ENCODE data around the gene PRKCB.

Gene PRKCB

DNA sequence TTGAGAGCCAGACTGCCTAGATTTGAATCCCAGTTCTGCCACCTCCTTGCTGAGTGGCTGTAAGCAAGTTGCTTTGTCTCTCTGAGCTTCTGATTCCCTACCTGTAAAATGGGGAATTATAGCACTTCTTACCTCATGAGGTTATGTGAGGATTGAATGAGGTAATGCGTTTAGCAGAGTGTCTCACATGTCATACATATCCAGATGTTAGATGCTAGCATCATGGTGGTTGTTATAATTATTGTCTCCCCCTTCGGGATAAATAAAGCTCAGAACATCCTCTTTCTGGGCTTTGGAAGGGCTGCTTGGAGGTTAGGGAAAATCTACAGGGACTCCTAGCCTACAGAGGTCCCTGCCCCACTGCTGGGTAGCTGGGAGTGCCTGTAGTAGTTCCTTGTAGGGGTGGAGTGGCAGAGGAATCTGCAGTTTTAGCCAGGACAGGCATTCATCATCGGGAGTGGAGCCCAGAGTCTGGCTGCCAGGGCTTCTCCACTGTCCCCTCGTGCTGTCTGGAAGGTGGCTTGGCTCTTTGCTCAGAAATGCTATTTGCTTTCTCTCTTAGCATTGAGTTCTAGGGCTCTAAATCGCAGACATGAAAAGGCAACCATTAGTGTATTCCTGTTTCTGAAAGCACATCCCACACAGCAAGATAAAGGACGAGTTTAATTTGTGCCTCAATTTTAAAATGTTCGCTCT lies 282.5 kb downstream of the PRKCB start:
- no peak for DNase-seq (ENCODE audit: extremely low read depth in 1 of 2, low read depth in 1 of 2)

DNA sequence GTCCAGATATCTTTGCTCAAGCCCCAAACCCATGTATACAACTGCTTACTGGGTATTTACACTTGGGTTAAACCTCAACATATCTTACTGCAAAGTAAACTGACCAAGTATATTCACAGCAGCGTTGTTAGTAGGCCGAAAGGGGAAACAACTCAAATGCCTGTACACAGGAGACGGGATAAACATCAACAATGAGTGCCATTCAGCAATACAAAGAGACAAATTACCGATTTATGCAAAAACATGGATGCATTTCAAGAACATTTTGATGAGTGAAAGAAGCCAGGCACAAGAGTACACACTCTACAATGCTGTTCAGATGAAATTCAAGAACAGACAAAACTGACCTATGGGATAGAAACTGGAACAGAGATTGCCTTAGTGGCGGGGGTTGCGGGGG lies 284.0 kb downstream of the PRKCB start:
- no peak for DNase-seq (ENCODE audit: extremely low read depth in 1 of 2, low read depth in 1 of 2)

DNA sequence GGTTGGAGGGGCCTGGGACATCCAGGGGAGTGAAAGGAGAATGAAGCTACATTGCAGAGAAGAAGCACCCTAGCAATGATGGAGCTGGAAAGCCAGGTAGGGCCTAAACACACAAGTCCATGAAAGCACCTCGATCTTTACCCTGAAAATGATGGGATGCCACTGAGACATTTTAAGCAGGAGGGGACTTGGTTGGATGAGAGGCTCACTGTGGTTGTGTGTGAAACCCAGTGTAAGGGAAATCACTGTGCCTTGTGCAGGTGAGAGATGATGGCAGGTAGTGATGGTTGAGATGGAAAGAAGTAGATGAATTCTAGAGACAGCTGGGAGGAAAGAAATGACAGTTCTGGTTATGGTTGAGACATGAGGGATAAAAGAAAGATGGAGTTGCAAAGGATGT lies 287.5 kb downstream of the PRKCB start:
- DNase-seq (ENCODE audit: extremely low read depth in 1 of 2, low read depth in 1 of 2) = no peak

DNA sequence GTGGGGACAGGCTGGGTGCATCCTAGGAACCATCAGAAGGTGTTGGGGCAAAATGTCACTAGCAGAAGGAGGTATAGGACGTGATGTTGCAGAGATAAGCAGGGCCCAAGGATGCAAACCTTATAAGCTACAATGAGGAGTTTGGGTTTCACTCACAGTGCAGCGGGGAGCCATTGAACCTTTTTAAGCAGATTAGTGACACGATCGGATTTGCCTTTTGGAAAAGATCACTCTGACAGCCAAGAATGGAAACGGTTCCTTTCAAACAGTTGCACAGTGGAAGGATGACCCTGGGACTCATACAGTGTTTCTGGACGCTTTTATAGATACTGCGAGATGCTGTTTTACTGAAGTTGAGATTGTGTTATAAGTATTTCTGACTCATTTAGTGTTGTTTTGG lies 288.5 kb downstream of the PRKCB start:
- DNase-seq (ENCODE audit: extremely low read depth in 1 of 2, low read depth in 1 of 2) = no peak

DNA sequence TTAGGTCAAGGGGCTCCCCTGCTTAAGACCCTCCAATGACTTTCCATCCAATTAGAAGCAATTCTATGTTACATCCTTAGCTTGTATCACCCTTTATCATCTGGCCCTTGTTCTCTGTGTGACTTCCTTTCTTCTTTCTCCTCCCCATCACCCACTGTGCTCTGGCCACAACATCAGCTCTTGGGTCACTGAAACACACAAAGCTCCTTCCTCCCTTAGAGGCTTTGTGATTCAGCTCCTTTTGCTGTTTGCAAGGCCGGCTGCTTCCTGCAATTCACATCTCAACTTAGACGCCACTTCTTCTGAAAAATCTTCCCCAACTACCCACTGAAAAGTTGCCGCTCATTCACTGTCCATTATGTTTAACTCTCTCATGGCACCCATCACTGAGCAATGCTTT lies 289.4 kb downstream of the PRKCB start:
- DNase-seq (ENCODE audit: extremely low read depth in 1 of 2, low read depth in 1 of 2) = no peak

DNA sequence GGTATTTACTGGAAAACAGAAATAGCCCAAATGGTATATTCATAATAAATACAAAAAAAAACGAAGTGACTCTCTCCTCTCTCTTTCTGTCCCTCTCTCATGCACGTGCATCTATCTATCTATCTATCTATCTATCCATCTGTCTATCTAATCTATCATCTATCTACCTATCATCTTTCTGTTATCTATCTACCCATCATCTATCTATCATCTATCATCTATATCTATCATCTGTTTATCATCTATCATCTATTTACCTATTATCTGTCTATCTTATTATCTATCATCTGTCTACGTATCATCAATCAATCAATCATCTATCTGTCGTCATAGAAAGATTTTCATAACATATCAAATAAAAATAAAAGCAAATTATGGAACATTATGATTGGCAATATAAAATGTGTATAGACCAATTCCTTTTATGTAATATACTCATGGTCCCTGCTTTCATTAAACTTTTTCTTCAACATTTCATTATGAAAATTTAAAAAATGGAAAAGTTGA lies 293.7 kb downstream of the PRKCB start:
- no peak for DNase-seq (ENCODE audit: extremely low read depth in 1 of 2, low read depth in 1 of 2)

DNA sequence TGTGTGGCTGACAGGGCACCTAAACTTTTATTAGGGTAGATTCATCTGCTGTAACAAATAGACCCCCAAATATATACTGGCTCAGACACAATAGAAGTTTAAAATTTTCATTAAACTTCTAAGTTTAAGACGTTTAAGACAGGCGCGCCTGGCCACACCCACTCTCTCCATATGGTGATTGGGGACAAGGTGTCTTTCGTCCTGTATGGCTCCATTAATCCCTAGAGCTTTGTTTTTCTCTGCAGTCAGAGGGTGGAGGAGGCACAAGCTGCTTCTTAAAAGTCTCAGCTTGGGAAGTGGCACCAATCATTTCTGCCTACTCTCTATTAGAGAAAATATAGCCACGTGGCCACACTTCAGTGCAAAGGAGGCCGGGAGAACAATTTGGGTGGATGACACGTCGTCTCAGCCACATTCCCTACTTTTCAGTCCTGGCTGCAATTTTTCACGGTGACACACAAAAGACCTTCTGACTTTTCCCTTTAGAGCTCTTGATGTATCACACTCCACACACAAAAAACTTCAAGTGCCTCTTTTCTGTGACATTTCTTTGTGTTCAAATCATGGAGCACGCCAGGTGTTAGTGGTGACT lies 294.8 kb downstream of the PRKCB start:
- DNase-seq (ENCODE audit: extremely low read depth in 1 of 2, low read depth in 1 of 2) = no peak

DNA sequence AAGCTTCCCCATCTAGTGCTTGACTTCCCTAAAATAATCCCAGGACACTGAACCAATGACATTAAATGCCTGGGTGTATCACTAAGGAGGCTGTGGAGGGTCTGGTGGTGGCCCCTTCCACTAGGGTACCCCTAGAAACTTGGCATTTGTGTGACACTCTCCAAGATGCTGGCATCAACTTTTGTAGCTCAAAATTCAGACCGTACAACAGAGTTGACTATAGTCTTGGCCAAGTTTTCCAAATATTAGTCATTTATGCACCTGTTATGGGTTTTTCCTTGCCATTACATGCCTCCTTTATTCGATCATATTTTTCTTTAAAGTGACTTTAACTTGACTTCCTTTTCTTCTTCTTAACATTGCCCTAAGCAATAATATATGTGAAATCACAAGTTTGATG lies 295.5 kb downstream of the PRKCB start:
- DNase-seq (ENCODE audit: extremely low read depth in 1 of 2, low read depth in 1 of 2) = no peak

DNA sequence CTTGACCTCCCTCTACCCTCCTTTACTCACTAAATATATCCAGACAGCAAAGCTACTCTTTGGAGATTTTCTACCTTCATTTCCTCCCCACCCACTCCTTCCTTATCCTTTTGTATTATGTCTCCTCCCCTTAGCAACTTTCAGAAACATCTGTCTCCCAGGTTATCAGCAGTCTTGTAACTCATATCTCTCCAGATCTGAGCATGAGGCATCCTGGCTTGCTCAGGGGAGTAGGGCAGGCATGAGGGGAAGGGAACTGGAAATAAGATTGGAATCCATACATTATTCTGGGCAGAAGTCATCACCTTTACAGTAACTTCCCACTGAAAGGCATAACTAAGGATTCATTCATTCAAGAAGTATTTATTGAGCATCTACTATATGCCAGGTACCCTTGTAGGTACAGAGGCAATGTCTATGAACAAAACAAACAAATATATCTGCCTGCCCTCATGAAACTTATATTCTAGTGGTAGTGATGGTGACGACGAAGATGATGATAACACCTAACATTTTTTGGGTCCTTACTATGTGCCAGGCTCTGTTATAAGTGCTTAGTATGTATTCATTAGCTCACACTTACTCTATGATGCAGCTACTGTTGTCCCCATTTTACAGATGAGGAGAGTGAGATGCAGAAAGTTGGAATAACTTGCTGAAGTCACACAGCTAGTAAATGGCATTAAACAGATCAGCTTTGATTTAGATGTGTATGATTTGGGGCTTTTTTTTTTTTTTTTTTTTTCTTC lies 296.4 kb downstream of the PRKCB start:
- DNase-seq (ENCODE audit: extremely low read depth in 1 of 2, low read depth in 1 of 2) = no peak

DNA sequence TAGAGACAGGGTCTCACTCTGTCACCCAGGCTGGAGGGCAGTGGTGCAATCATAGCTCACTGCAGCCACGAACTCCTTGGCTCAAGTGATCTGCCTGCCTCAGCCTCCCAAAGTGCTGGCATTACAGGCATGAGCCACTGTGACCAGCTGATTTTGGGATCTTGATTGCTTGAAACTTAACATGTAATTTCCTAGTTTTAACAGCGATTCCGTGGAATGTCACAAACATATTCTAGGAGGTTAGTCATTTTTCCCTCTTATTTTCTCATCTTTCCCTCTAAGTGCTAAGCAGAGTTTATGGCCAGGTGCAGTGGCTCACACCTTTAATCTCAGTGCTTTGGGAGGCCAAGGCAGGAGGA lies 297.0 kb downstream of the PRKCB start:
- no peak for DNase-seq (ENCODE audit: extremely low read depth in 1 of 2, low read depth in 1 of 2)

DNA sequence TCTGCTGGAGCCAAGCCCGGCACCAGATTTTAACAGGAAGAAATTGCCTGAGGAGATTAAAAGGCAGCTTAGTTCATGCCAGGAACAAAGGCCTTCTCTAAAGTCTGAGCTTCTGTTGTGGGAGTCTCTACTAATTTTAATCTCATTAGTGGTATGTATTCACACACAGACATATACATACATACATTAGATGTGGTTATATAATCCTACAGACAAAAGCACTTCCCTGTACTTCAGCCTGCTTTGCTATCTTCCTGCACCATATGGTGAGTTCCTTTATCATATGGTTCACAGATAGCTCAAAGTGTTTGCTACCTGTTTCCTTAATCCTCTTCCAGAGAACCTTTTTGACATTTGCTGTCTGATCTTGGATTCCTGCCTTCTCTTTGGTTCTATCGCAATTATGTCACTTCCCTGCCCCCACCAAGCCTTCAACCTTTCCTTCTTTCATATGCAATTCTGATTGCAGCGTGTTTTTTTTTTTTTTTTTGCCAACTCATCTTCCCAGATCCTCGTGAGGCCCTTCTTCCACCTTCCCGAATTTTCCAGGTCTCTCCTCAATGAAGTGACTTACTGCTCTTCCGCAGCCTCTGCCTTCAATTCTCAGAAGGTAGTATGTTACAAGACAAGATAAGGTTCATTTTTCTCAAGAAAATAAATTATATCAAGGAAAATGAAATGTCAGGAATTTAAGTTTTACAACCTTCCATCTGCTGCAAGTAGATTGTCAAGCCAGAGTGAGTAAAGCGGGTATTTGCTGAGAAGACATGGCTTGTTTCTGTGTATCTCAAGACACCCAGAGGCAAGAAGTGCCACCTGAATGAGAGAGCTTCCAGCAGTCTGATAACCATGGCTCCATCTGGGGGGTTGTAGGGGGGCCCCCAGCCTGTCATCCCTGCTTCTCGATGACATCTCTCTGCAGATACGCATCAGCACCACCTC lies 300.1 kb downstream of the PRKCB start:
- DNase-seq (ENCODE audit: extremely low read depth in 1 of 2, low read depth in 1 of 2) = no peak

DNA sequence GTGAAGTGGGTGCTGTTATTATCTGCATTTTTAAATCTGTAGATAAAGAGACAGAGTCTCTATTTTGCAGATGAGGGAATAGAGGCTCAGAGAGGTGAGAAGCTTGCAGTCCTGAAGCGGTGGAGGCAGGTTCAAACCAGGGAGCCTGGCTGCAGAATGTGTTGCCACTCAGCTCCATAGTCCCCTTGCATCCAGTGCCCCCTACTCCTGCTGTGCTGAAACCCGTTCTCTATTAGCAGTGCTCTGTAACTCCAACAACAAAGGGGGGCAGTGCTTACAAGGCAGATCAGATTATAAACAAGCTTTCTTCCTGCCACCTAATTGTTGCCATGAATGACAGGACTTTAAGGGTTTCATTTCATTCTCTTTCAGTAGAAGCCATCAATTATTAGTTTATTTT lies 302.2 kb downstream of the PRKCB start:
- DNase-seq (ENCODE audit: extremely low read depth in 1 of 2, low read depth in 1 of 2) = no peak

DNA sequence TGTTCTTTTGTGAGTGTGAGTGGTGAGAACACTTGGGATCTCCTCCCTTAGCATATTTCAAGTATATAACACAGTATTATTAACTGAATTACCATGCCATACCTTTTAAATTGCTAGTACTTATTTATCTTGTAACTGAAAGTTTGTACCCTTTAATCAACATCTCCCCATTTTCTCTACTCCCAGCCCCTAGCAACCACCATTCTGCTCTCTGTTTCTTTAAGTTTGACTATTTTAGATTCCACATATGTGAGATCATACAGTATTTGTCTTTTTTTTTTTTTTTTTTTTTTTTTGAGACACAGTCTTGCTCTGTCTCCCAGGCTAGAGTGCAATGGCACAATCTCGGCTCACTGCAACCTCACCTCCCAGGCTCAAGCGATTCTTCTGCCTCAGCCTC lies 302.8 kb downstream of the PRKCB start:
- DNase-seq (ENCODE audit: extremely low read depth in 1 of 2, low read depth in 1 of 2) = no peak

DNA sequence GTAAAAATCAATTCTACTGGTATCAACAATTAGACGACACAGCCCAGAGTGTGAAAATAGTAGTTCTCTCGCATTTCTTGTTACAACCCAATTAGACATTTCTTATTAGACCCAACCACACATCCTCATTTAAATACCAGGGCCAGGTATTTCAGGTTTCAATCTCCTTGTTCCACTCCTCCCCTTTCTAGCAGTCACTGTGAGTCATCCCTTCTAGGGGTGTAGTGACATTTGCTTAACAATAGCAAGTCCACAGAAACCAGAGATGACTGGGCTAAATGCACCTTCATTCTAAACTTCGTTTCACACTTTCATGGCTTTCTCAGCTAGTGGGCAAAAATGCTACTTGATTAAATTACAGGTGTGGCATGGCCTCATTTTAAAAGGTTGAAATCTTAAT lies 303.5 kb downstream of the PRKCB start:
- DNase-seq (ENCODE audit: extremely low read depth in 1 of 2, low read depth in 1 of 2) = peak in 1 of 2 donors; percentile 4

DNA sequence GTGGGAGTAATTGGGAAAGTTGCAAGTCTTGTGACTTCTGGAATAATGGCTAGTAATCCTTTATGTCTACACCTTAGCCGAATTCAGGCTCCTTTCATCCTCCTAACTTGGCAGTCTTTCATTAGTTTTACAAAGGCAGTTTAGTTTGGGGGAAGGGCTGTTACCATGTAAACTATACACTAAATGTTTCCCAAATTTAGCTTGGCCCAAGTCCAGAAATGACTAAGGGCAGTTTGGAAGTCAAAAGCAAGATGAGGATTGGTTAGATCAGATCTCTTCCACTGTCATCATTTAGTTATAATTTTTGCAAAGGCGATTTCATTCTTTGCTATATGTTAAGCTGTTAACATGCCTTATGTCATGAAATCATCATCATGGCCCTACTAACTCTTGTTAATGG lies 304.9 kb downstream of the PRKCB start:
- DNase-seq (ENCODE audit: extremely low read depth in 1 of 2, low read depth in 1 of 2) = no peak

DNA sequence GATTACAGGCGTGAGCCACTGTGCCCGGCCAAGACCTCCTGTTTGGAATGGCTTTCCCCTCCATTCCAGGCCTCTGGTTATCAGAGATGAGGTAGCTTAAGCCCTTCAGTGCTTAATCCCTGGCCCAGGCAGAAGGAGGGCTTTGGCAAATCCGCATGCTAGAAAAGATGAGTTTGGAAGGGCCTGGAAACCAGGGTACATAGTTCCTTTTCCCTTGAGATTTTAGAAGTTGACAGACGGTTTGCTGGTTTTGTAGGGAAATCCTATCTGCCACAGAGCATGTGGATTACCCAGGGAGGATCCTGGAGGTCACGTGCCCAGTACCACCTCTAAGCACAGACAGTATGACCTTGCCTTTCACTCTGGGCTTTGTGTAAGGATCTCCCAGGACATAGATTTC lies 305.7 kb downstream of the PRKCB start:
- DNase-seq (ENCODE audit: extremely low read depth in 1 of 2, low read depth in 1 of 2) = no peak

DNA sequence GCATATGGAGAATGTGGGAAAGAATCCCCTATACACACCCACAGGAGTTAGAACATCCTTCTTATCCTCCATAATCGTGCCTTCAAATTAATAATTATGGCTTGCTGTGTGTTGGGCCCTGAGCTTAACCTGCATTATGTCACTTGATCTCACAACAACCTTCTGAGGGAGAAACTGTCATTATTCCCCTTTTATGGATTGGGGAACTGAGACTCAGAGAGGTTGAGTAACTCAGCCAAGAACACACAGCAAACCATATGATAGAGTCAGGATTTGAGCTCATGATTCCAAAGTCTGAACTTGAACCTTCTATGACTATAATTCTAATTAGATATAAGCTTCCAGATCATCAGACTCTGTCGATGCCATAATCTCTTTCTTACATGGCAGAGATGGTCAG lies 306.1 kb downstream of the PRKCB start:
- no peak for DNase-seq (ENCODE audit: extremely low read depth in 1 of 2, low read depth in 1 of 2)

DNA sequence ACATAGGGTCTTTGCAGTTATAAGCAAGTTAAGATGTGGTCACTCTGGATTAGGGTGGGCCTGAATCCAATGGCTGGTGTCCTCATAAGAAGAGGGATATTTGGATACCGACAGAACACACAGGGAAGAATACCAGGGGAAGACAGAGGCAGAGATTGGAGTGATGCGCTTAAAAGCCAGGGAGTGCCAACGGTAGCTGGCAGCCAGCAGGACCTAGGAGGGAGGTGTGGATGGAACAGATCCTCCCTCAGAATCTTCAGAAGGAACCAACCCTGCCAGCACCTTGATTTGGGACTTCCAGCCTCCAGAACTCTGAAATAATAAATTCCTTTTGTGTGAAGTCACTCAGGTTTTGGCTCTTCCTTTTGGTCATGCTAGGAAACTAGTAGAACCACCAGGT lies 310.1 kb downstream of the PRKCB start:
- no peak for DNase-seq (ENCODE audit: extremely low read depth in 1 of 2, low read depth in 1 of 2)

DNA sequence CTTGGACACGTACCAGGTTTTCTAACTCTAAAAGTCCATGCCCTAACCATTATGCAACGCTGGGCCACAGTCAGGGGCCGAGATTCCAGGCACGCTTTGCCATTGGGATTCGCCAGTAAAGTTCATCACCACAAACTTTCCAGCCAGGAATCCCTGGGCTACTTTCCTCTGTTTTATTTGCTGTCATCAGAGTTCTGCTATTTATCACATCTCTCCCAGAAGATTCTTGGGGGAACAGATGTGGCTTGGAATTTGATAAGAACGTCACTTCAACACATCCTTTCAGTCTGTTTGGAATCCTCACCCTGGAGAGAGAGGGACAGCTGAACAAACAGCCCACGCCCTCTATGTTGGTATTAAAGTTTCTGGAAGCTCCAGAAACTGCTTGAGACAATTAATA lies 310.7 kb downstream of the PRKCB start:
- no peak for DNase-seq (ENCODE audit: extremely low read depth in 1 of 2, low read depth in 1 of 2)

DNA sequence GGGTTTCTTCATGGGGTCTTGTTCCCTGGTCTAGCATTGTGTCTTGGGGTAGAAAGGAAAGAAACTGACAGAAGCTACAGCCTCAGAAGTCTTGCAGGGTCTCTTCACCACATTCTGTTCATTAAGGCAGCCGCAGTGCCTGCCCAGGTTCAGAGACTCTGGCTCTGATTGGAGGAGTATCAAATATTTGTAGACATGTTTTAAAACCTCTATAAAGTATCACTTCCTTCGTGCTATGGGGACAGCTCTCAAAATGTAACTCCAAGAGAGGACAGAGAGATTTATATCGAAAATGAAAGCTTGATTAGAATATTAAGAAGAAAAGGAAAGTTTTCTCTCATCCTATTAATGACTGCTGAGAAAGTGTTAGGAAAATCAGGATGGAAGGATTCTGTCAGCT lies 313.3 kb downstream of the PRKCB start:
- DNase-seq (ENCODE audit: extremely low read depth in 1 of 2, low read depth in 1 of 2) = no peak

DNA sequence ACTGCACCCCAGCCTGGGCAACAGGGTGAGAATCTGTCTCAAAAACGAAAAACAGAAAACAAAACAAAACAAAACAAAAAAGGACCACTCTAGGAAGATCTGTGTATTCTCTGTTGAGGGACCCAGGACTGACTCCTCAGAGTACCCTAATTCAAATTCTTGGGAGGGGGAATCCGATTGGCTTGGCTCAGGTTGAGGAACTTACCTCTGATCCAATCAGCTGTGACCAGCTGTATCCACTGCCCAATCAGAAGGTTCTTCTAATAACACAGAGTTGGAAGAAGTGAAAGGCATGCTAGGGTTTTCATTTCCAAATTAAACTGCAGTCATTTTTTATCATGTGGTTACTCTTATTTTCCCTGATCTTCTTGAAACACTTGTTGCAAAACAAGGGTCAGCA lies 314.5 kb downstream of the PRKCB start:
- DNase-seq (ENCODE audit: extremely low read depth in 1 of 2, low read depth in 1 of 2) = no peak
